HepG2 (cell line): ENCODE results near the gene ADGRL3. TPM values are rescaled to one million over a fixed set of nuclear protein-coding genes. Genes with fewer than 3 reads are reported as not detected.

Experiments
- ATAC-seq: fragments of 200-7000 bp; cut with Tn5 transposase; 3 replicates; pipeline ENCODE4 v1.9.1; 2020; ENCODE audit warnings: mild to moderate bottlenecking, moderate library complexity
- BruUV-seq: library from RNA; stranded (reverse); fragments of 400-500 nt; replicated peaks from 2 replicates; lab custom pipeline; 2021; lab: Mats Ljungman, UMichigan
- CTCF ChIA-PET: fragments of 300-600 bp; formaldehyde crosslinking; extraction: SDS; loops from one replicate; lab custom pipeline; 2021; ENCODE audit warnings: low total read pairs, inconsistent platforms, low intra/inter-chr PET ratio; lab: Yijun Ruan, JAX
- POLR2A ChIA-PET: fragments of 350-600 bp; sonication (Branson Sonifier 250); formaldehyde crosslinking; loops from one replicate; lab custom pipeline; 2020; ENCODE audit warnings: antibody characterized with exemption, inconsistent platforms; lab: Yijun Ruan, JAX
- DNase-seq: peaks from one replicate; pipeline ENCODE4 v3.0.0-alpha.2; 2015; ENCODE audit warnings: low spot score
- FAIRE-seq: peaks from 3 replicates; lab custom pipeline; 2011; peaks lifted over from hg19 to GRCh38; lab: Jason Lieb, UNC
- H2AFZ ChIP-seq: one replicate; pipeline ENCODE4 v1.6.1; 2011; ENCODE audit warnings: low read length, inconsistent platforms
- H3K27ac ChIP-seq: fragments of 300-600 bp; 3 replicates; pipeline ENCODE4 v1.8.0; 2011; ENCODE audit warnings: mixed run types, mild to moderate bottlenecking, mixed read lengths, low read length, inconsistent platforms; ENCODE audit not compliant: insufficient read depth; ENCODE audit errors: extremely low read length
- H3K27me3 ChIP-seq, 2 experiments: fragments of 200-600 bp in 1 of 2; 2 replicates in 1 of 2; 3 replicates in 1 of 2; pipeline versions ENCODE4 v1.6.0 to v1.8.0; 2011; ENCODE audit warnings: low read length in 2 of 2, mild to moderate bottlenecking in 2 of 2, moderate library complexity in 2 of 2, inconsistent platforms in 1 of 2; ENCODE audit not compliant: insufficient read depth in 2 of 2, control insufficient read depth in 1 of 2
- H3K36me3 ChIP-seq, 2 experiments: fragments of 200-600 bp in 1 of 2; replicated peaks in 1 of 2; 2 replicates in 1 of 2; 3 replicates in 1 of 2; pipeline versions ENCODE4 v1.5.1 to v1.8.0; 2011; ENCODE audit warnings: low read length in 2 of 2, inconsistent platforms in 1 of 2; ENCODE audit not compliant: insufficient read depth in 2 of 2, control insufficient read depth in 1 of 2
- H3K4me1 ChIP-seq: 2 replicates; pipeline ENCODE4 v1.5.1; 2012; ENCODE audit warnings: low read length, inconsistent platforms; ENCODE audit not compliant: insufficient read depth
- H3K4me2 ChIP-seq: 2 replicates; pipeline ENCODE4 v1.6.0; 2011; ENCODE audit warnings: low read depth, low read length, inconsistent platforms
- H3K4me3 ChIP-seq, 3 experiments: fragments of 200-600 bp in 1 of 3; sonication (generic), shearing (Covaris generic) in 1 of 3; replicated peaks in 1 of 3; 2 replicates each; pipeline ENCODE4 v1.5.1; 2011 to 2016; ENCODE audit warnings: low read length in 3 of 3, inconsistent platforms in 2 of 3, low read depth in 2 of 3, mild to moderate bottlenecking in 2 of 3, control low read depth in 1 of 3, mixed read lengths in 1 of 3; ENCODE audit not compliant: insufficient read depth in 1 of 3
- H3K79me2 ChIP-seq: one replicate; pipeline ENCODE4 v1.6.1; 2011; ENCODE audit warnings: low read length, inconsistent platforms; ENCODE audit not compliant: insufficient read depth
- H3K9ac ChIP-seq: 2 replicates; pipeline ENCODE4 v1.6.0; 2011; ENCODE audit warnings: mild to moderate bottlenecking, low read depth, low read length, inconsistent platforms; ENCODE audit not compliant: insufficient read depth
- H3K9me3 ChIP-seq: 2 replicates; pipeline ENCODE4 v1.5.1; 2012; ENCODE audit warnings: mild to moderate bottlenecking, low read length
- H4K20me1 ChIP-seq: 2 replicates; pipeline ENCODE4 v1.6.0; 2011; ENCODE audit warnings: inconsistent platforms, mild to moderate bottlenecking, low read length, moderate library complexity; ENCODE audit not compliant: insufficient read depth
- CREBL2 ChIP-seq: sonication (generic); formaldehyde crosslinking; IDR thresholded peaks from 2 replicates; pipeline ENCODE4 v1.8.1; 2023; ENCODE audit warnings: missing genetic modification reagents, mild to moderate bottlenecking, borderline replicate concordance
- CSRNP1 ChIP-seq: sonication (generic); formaldehyde crosslinking; IDR thresholded peaks from 2 replicates; pipeline ENCODE4 v1.8.1; 2023; ENCODE audit warnings: mild to moderate bottlenecking, missing genetic modification reagents
- DPF2 ChIP-seq: sonication (generic); formaldehyde crosslinking; IDR thresholded peaks from 2 replicates; pipeline ENCODE4 v1.4.0; 2020; ENCODE audit warnings: mild to moderate bottlenecking, low read depth, missing genetic modification reagents, borderline replicate concordance
- ETV5 ChIP-seq: IDR thresholded peaks from 2 replicates; pipeline ENCODE4 v1.6.1; 2018; ENCODE audit warnings: missing biosample characterization, missing genetic modification reagents, inconsistent platforms, borderline replicate concordance
- HIC2 ChIP-seq: sonication (generic); formaldehyde crosslinking; IDR thresholded peaks from 2 replicates; pipeline ENCODE4 v1.9.0; 2022; ENCODE audit warnings: low read depth, missing genetic modification reagents
- HOXA7 ChIP-seq: sonication (generic); formaldehyde crosslinking; IDR thresholded peaks from 2 replicates; pipeline ENCODE4 v1.8.1; 2022; ENCODE audit warnings: mild to moderate bottlenecking, missing genetic modification reagents, moderate library complexity
- JARID2 ChIP-seq: sonication (generic); formaldehyde crosslinking; IDR thresholded peaks from 2 replicates; pipeline ENCODE4 v1.8.1; 2023; ENCODE audit warnings: missing genetic modification reagents, inconsistent platforms; ENCODE audit not compliant: insufficient replicate concordance
- KAT8 ChIP-seq: IDR thresholded peaks from 2 replicates; pipeline ENCODE4 v1.6.1; 2016; ENCODE audit warnings: missing genetic modification reagents, missing compliant biosample characterization
- MNT ChIP-seq: fragments of 450-650 bp; IDR thresholded peaks from 2 replicates; pipeline ENCODE4 v1.6.1; 2016
- POGZ ChIP-seq: sonication (generic); formaldehyde crosslinking; IDR thresholded peaks from 2 replicates; pipeline ENCODE4 v1.4.0; 2020; ENCODE audit warnings: mild to moderate bottlenecking, missing genetic modification reagents
- ZFP36 ChIP-seq: fragments of 150-350 bp; IDR thresholded peaks from 2 replicates; pipeline ENCODE4 v1.6.1; 2018; ENCODE audit warnings: borderline replicate concordance, low read length, low read depth; ENCODE audit not compliant: partially characterized antibody
- ZFP82 ChIP-seq: sonication (generic); formaldehyde crosslinking; IDR thresholded peaks from 2 replicates; pipeline ENCODE4 v1.5.1; 2020; ENCODE audit warnings: mild to moderate bottlenecking, missing genetic modification reagents, borderline replicate concordance
- ZFP90 ChIP-seq: sonication (generic); formaldehyde crosslinking; IDR thresholded peaks from 2 replicates; pipeline ENCODE4 v1.8.0; 2022; ENCODE audit warnings: missing genetic modification reagents, mild to moderate bottlenecking, inconsistent platforms, borderline replicate concordance
- ZKSCAN1 ChIP-seq: fragments of 150-350 bp; IDR thresholded peaks from 2 replicates; pipeline ENCODE4 v1.6.1; 2014; ENCODE audit warnings: low read length
- ZMYM4 ChIP-seq: sonication (generic); formaldehyde crosslinking; IDR thresholded peaks from 2 replicates; pipeline ENCODE4 v1.8.1; 2023; ENCODE audit warnings: mild to moderate bottlenecking, missing genetic modification reagents
- ZNF512 ChIP-seq: sonication (generic); formaldehyde crosslinking; IDR thresholded peaks from 2 replicates; pipeline ENCODE4 v1.4.0; 2020; ENCODE audit warnings: mild to moderate bottlenecking, missing genetic modification reagents
- ZNF772 ChIP-seq: sonication (generic); formaldehyde crosslinking; IDR thresholded peaks from 2 replicates; pipeline ENCODE4 v1.5.0; 2020; ENCODE audit warnings: mild to moderate bottlenecking, missing genetic modification reagents
- ZNF775 ChIP-seq: sonication (generic); formaldehyde crosslinking; IDR thresholded peaks from 2 replicates; pipeline ENCODE4 v1.4.0; 2020; ENCODE audit warnings: missing genetic modification reagents, mild to moderate bottlenecking, moderate library complexity, borderline replicate concordance
- ZNF790 ChIP-seq: sonication (generic); formaldehyde crosslinking; IDR thresholded peaks from 2 replicates; pipeline ENCODE4 v1.8.0; 2022; ENCODE audit warnings: missing genetic modification reagents, mild to moderate bottlenecking, borderline replicate concordance
- WGBS: methylation state at CpG from one replicate; pipeline ENCODE4 v1.1.6; 2017; ENCODE audit warnings: low lambda C conversion rate; 5-methylcytosine and 5-hydroxymethylcytosine counted together
- in situ Hi-C: cut with HindIII; loops from 2 replicates; pipeline ENCODE4 v1.10.0; 2017; ENCODE audit warnings: low pct_unique_long_range_greater_than_20kb; ENCODE audit not compliant: extremely low pct_ligation_motif_present
- intact Hi-C: fragments of 100-400 bp; cut with micrococcal nuclease; formaldehyde crosslinking; loops from one replicate; pipeline ENCODE4 v1.10.0; 2022; ENCODE audit not compliant: unreplicated experiment
- polyA plus RNA-seq, 8 experiments: library from polyadenylated mRNA; depleted of rRNA in 3 of 8; stranded (reverse) in 7 of 8; unstranded in 1 of 8; fragments of >200 nt; fragmentation: Illumina TruSeq in 4 of 8; extraction: Trizol in 4 of 8; gene quantifications; 2 replicates each; pipeline versions ENCODE4 v1.2.1 to v1.2.3, GENCODE V29; 2011 to 2016; ENCODE audit warnings: low read depth in 4 of 8, missing spikeins in 1 of 8, mixed read lengths in 1 of 8; ENCODE audit not compliant: insufficient read depth in 1 of 8
- total RNA-seq, 5 experiments: library from RNA; depleted of rRNA; stranded (reverse); fragments of >200 nt; fragmentation: Illumina TruSeq; extraction: Trizol; gene quantifications; 2 replicates each; pipeline ENCODE4 v1.2.3, GENCODE V29; 2016; ENCODE audit warnings: low read depth in 1 of 5

ADGRL3 gene
- total and polyA plus RNA-seq, 2 of the 13 experiments (the other 11 are each of a cell fraction or from before 2014, with no cell fraction given) = 0.04 to 0.05 TPM

GRCh38 chr4:61958591-61958990, 758.5 kb downstream of the ADGRL3 start:
- no TSS peak for BruUV-seq
- Histone ChIP-seq H3K27me3 (no peaks in the 10 kb centered on the region), H3K4me3 (no peak overlapping the region), H3K36me3 (no peaks in the 10 kb centered on the region), H3K4me2 (no peak overlapping the region), H4K20me1 (no peaks in the 10 kb centered on the region), H3K4me1 (no peaks in the 10 kb centered on the region), H3K9ac (no peak overlapping the region), H3K27ac (no peak overlapping the region), H3K9me3 (no peaks in the 10 kb centered on the region), H2AFZ (no peak overlapping the region), H3K79me2 (no peaks in the 10 kb centered on the region)
- intact Hi-C loops (no loop called here), in situ Hi-C loops (no loop called here)
- CTCF ChIA-PET = no interaction called here
- no peak for TF ChIP-seq ZNF790 (CRISPR knock-in tag)
- TF ChIP-seq HOXA7 = no peak
- TF ChIP-seq ZNF512 (CRISPR knock-in tag) = no peak
- TF ChIP-seq HIC2 (CRISPR knock-in tag) = no peak
- no peak for TF ChIP-seq KAT8 (CRISPR knock-in tag)
- no peak for TF ChIP-seq MNT
- no peak for TF ChIP-seq ZKSCAN1
- TF ChIP-seq ZNF775 (CRISPR knock-in tag) = no peak
- no peak for TF ChIP-seq DPF2 (CRISPR knock-in tag)
- TF ChIP-seq POGZ = no peak
- TF ChIP-seq ETV5 (CRISPR knock-in tag) = no peak
- no peak for TF ChIP-seq CREBL2 (CRISPR knock-in tag)
- no peak for TF ChIP-seq ZMYM4 (CRISPR knock-in tag)
- no peak for TF ChIP-seq JARID2 (CRISPR knock-in tag)
- TF ChIP-seq ZFP82 (CRISPR knock-in tag) = no peak
- TF ChIP-seq ZFP36 = no peak
- TF ChIP-seq ZNF772 (CRISPR knock-in tag) = no peak
- no peak for TF ChIP-seq ZFP90 (CRISPR knock-in tag)
- TF ChIP-seq CSRNP1 (CRISPR knock-in tag) = no peak
- 0% methylated on average over 1 of the region's 1 CpG for WGBS
- FAIRE-seq = no peak
- POLR2A ChIA-PET = no interaction called here
- no peak for ATAC-seq
- no peak for DNase-seq
